GM21381 (cell line): ENCODE measurements around the gene CACNG4.

ENCODE experiments used
- ATAC-seq: cut with Tn5 transposase; IDR thresholded peaks from one replicate; pipeline ENCODE4 v1.9.1; 2021; ENCODE audit warnings: mild to moderate bottlenecking, moderate library complexity; ENCODE audit not compliant: unreplicated experiment

The CACNG4 gene

DNA sequence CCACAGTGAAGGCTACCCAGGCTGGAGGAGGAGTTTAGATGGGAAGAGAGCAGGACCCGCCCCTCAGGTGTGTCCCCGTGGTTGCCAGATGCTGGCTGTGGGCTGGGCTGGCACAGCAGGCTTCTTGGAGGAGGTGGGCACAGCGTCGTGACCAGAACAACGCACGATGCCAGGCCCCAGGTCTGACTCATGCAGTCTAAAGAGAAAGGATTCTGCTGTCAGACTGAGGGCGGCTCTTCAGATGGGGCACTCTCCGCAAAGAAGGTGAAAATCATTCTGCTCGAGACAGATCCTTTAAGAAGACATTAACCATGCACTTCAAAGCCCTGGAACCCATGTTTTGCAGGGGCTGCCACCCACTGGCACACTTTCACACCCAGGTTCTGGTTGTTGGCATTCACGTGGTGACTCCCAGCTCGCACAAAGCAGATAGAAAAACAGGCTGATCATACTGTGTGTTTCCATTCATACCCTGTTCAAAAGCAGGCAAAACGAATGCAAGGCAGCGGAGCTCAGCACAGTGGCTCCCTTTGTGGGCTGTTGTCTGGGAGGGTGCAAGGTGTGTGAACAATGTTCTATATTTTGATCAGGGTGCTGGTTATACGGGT is 19.0 kb downstream of the CACNG4 start:
- ATAC-seq, result no peak

DNA sequence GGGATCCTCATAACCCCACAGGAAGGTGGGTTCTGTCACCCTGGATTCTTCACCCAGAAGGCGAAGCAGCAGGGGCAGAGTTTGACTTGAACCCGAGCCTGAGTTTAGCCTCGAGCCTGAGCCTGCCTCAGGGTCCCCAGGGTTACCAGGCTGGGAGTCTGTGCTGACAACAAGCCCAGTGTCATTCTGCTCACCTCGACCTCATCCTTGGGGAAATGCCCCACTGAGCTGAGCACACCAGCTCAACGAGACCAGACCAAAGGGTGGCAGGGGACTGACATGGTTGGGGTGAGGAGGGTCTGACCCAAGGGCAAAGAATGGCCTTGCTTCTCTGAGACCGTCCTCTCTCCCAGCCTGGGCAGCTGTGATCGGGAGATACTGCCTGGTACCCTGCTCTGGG is 20.2 kb downstream of the CACNG4 start:
- no peak for ATAC-seq

DNA sequence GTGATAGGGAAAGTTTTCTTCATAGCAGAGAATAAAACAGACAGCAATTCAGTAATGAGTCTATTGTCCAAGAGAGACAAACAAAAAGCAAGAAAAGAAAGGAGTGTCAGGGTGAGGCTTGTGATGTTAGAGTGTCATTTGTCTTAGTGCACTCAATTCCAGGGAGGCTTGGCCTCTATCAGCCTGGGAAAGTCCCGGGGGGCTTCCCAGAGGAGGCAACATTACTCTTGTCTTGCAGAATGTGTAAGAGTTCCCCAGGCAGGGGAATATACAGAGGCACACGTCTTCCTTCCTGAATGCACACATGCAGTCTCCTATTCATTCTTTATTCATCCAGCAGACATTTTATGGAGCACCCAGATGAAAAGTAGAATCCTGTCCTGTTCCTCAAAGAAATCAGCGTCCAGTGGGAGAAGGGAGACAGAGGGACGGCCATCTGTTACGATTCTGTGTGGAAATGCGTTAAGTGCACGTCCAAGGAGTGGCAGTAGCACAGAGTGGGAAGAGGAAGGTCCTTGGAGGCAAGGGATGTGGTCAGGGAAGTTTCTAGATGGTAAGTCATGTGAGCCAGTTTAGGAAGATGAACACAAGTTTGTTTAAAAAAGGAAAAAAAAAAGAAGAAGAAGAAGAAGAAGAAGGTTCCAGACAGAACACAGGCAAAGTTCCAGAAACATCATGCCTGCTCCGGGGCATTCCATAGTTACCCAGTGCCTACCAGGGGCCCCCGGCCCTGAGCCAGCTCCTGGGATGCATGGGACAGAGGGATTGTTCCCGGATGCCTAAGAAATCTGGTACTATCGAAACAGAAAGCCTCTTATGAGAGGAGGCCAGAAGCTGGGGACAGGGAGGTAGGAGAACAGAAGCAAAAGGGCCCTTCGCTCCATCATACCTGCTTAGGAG is 21.1 kb downstream of the CACNG4 start:
- ATAC-seq, result no peak

DNA sequence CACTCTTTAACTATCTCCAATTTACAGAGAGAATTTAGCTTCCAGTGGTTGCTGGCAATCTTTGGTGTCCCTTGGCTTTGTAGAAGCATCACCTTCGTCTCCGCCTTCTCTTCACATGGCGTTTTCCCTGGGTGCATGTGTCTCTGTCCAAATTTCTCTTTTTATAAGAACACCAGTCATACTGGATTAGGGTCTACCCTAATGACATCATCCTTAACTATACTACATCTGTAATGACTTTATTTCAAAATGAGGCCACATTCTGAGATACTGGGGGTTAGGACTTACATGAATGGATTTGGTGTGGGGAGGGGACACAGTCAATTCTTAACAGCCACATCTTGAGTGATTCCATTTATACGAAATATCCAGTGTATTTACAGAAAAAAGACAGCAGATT is 22.2 kb downstream of the CACNG4 start:
- no peak for ATAC-seq

DNA sequence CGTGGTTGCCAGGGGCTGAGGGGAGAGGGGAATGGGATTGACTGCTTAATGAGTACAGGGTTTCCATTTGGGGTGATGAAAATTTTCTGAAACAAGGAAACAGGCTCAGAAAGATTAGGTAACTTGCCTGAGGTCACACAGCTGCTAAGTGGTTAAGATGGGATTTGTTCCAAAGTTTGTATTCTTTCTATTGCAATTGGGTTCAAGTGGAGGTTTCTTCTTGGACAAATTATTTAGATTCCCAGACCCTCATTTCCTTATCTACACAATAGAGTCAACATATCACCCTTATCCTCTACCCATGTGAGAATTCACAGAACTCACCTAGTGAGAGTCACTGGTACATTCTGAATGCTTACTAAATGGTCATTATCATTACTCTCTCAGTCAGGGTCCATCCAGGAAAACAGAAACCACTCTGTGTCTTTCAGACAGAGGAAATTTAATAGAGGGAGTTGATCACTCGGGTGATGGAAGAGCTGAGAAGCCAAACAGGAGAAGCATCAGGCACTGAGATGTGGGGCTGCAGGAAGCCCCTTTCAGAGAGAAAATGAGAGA is 22.6 kb downstream of the CACNG4 start:
- ATAC-seq, result no peak

DNA sequence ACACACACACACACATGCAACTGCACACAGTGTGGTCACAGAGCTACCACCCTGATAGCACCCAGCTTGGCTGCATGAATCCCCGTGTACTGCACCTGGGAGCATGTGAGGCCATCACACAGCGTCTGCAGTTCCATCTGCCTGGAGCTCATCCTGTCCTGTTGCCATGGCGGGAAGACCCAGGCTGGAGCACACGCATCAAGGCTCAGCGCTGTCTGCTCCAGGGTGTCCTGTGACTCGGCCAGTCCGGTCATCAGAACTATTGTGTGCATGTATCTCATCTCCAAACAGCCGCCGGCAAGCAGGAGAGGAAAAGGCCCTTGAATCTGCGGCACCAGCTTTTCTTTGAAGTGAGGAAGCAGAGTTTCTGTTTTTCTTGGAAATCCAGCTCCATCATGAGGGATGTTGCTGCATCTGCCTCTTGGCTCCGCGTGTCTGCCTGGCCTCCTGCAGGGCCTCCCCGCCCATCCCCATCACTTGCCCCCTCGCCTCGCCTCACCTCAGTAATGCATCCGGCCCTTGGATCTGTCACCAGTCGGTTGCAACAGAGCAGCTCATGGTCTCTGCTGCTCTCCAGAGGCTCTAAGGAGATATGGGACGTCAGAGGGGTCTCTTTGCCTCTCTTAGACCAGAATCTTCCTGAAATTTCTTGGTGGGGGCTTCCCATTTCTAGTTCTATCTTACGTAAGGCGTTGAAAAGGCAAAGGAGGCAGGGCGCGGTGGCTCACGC is 23.7 kb downstream of the CACNG4 start:
- ATAC-seq, result no peak

DNA sequence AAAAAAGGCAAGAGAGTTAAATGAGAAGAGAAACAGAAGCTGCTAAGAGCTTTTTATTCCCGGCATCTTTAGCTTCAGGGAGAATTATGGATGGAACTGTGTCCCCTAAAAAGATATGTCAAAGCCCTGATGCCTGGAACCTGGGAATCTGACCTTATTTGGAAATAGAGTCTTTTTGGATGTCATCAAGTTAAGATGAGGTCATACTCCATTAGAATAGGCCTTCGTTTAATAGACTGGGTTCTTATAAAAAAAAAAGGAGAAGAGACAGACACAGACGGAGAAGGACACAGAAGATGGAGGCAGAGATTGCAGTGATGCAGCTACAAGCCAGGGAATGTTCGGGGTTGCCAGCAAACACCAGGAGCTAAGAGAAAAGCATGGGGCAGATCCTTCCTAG is 24.6 kb downstream of the CACNG4 start:
- ATAC-seq, result no peak

DNA sequence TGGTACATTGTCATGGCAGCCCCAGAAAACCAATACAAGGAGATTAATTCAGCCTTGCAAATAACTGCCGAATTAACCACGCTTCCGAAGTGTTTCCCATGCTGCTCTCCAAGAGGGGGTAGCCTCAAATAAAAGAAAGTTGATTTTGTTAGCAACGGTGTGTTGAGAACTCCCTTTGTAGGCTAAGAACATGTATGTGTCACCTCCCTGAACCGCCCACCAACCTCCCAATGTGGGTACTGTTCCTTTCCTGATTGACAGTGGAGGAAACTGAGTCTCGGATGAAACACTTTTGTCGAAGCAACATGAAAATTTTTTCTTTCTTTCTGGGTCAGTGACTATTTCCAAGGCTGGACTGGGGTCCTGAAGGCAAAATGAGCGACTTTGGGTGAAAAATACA is 25.1 kb downstream of the CACNG4 start:
- no peak for ATAC-seq

DNA sequence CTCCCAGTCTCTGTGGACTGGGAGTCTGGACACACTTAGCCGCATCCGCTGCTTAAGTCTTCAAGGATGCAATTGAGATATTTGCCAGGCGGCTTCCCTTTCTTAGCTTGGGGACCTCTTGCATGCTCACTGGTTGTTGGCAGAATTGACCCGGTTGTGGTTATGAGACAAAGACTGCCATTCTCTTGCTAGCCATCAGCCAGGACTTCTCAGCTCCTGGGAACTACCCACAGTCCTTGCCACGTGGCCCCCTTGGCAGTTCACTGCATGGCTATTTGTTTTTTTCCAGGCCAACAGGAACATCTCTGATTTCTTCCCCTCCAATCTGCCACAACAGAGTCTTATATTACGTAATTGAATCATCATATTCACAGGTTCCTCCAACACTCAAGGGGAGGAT is 25.5 kb downstream of the CACNG4 start:
- no peak for ATAC-seq

DNA sequence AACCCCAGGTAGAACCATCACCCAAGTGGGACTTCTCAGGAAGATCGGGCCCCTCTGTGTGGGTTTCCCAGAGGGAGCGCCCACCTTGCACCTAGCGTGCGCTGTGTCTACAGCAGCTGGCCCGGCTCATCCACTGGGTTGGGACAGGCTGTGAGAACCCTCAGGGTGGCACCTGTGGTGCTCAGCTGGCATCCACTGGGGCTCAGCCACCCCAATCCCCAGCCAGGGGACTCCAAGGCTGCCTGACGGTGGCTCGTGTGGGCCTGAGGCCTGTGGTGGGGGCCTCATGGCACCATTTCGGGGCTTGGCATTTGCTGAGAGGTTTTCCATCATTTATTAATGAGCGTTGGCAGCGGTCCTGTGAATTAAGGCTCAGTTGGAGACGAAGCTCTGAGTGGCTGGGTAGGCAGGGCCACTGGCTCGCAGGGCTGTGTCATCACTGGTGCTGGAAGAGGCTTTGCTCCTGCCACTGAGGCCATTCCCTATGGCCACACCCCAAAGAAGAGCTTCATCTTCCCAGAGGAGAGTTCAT is 28.5 kb downstream of the CACNG4 start:
- ATAC-seq, result no peak

DNA sequence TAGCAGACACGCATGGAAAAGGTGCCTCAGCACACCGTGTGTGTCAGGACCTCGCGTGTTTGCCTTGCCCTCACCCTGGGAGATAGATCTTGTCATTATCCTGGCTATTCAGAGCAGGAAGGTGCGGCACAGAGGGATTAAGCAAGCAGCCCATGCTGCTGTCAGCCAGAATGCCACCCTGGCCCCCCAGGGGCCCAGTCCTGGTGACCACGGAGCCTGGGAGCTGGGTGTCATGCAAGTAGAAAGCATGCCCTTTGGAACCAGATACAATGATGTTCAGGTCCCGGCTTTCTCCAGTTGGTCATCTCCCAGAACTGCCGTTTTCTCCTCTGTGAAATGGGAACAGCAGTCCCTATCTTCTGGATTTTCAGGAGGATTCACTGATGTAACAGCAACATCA is 29.9 kb downstream of the CACNG4 start:
- ATAC-seq, result no peak

DNA sequence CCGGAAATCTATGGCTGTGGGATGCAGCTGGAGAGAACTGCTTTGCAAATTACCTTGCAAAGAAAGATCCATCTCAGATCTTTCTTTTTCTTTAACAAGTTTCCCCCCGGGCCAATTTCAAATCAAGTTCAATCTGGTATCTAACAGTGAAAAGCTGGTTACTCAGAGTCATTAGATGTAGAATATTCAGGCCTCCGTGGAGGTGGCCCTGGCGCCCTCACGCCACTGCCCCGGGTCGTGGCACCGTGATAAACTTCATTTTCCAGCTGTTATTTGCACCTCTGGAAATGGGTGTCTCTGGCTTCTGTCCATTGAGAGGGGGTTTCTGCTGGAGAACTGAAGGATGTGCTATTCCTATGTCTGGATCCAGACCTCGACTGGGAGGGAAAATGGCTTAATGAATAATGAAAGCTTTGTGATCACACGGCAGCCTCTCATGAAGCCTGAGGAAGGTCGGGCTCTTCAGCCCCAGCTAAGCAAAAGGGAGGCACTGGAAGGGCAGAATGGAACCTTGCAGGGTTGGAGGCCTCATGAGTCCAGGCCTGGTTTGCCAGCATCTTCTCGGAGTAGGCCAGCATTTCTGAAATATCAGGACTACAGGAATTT is 30.5 kb downstream of the CACNG4 start:
- no peak for ATAC-seq

DNA sequence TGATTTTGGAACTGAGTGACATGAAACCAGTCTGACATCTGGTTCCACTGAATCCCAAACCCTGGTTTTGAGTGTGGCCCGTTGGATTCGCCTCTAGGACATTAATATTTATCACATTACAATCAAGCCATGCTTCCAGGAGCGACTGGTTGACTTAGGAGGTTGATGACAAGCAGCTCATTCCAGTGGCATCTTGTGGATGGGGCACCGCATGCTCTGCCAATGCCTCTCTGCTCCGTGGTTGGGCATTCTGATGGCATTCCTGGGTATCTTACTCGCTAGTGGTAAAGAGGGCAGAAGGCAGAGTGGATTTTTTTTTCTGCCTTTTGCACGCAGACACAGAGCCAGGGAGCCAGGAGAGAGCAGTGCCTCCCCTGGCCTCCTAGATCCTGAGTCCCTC is 31.4 kb downstream of the CACNG4 start:
- no peak for ATAC-seq

DNA sequence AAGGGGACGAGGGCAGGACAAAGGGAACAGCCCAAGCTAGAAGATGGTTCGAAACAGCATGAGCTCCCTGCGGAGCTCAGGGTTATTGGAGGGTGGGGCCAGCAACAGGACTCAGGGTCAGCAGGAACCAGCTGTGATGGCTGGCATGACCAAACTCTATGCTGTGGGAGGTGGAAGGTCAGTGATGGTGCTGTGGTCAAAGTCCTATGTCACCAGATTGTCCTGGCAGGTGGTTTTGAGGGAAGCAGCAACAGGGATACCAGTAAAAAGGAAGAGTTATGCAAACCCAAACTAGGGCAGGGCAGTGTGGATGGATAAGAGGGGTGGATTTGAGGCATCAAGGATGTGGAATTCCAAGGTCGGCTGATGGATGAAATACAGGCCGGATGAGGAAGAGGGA is 32.4 kb downstream of the CACNG4 start:
- no peak for ATAC-seq

DNA sequence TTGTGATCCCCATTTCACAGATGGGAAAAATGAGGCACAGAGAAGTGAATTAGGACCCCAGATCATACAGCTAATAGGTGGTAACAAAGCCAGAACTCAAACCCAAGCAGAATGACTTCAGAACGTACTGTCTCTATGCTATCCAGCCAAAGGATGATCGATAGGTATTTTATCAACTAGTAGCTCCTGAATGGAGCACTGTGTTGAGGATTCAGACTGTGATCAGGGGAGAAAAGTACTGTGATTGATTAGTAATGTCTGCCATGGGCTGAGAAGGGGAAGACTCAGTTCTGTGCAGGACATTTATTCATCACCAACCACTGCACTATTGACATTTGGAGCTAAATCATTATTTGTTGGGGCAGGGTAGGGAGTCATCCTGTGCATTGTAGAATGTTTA is 38.7 kb downstream of the CACNG4 start:
- no peak for ATAC-seq

DNA sequence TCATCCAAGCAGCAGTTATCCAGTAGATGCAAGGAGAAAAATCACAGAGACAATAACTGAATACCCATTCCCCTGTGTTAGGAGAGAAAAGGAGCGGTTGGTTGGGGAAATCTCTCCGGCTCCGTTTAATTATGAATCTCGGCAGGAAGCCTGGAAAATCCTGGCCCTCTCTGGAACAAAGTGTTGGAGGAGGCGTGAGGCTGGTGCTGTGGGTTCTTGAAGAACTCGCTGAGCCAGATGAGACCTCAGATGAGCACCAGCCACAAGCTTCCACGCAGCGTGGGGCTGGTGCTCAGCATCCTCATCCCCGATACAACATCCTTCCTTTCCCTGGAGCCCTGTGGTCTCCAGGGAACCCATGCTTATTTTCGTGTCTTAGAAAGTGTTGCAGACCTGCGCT is 39.7 kb downstream of the CACNG4 start:
- ATAC-seq, result no peak

DNA sequence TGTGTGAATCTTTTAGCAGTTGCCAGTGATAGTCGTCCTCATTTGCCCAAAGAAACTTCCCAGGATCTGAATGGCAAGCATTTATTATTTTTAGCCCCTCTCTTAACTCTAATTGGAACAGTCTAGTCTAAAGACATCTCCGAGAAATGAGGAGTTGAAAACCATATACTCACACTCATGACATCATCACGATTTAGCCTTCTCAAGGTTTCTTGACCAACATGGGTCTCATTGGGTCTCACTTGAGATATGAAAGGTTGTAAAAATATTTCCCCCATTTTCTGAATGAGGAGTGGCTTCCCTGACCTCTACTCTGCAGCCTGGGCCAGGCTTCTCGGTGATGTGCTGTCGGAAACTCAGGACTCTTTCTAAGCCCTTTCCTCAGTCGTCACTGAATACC is 42.8 kb downstream of the CACNG4 start:
- no peak for ATAC-seq

DNA sequence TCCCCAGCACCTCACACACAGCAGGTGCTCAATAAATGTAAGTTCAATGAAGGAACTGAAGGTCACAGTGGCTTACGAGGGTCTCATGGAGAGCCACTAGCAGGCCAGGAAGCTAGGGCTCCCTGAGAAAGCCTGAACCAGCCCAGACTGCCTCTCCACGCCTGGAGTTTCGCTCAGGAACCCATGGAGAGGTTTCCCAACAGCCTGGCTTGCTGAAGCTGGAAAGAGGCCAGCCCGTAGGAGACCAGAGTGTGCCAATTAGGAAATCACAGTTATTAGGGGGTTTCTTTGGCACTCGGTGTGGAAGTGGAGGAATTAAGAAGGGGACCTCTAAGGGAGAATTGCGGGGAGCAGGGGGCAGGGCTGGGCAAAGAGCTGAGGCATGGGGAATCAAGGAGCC is 43.6 kb downstream of the CACNG4 start:
- ATAC-seq, result no peak

DNA sequence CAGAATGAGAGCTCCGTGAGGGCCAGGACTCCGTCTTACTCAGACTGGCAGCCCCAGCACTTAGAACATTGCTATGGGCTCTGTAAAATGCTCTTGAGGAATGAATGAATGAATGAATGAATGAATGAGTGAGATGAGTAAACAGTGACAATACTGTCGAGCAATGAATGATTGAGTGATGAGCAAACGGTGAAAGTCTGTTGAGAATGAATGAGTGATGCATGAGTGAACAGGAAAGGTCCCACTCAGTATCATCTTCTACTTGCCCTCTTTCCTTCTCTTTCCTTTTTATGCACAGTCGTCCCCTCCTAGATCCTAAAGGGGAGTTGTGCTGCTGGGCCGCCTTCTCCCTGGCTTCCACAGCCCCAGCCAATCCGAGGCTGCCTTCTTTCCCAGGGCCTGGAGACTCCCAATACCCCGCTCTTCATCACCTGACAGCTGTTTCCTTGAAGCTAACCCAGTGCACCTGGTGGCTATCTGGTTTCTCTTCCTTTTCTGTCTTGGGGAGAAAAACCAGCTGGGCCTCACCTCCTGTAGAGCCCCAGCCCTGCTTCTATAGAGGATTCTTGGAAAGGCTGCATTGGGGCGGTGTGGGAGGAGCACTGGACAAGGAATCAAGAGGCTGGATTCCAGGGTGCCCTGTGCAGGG is 47.1 kb downstream of the CACNG4 start:
- no peak for ATAC-seq

DNA sequence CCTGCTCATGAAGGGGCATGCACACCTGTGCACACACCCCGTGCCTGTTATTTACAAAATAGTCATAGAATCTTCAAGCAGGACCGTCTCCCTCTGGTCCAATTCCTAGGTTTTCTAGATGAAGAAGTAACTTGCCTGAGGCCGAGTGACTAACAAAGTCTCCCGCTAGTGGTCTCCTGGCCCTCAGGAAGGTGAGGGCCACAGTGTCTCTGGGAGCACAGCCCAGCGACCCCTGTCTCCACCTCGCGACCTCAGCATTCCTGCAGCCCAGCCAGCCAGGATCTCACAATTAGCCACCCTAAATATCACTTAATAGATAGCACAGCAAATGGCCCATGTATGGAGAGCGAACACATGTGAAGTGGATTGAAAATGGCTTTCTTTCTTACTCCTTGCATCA is 49.4 kb downstream of the CACNG4 start:
- ATAC-seq, result no peak
